ENCODE results near the gene GSK3A.
"Not testable (repeated sequence)": the region's sequence is repeated elsewhere in the genome, so short reads cannot be mapped to it uniquely, and the experiment has no call there.

Gene GSK3A

DNA sequence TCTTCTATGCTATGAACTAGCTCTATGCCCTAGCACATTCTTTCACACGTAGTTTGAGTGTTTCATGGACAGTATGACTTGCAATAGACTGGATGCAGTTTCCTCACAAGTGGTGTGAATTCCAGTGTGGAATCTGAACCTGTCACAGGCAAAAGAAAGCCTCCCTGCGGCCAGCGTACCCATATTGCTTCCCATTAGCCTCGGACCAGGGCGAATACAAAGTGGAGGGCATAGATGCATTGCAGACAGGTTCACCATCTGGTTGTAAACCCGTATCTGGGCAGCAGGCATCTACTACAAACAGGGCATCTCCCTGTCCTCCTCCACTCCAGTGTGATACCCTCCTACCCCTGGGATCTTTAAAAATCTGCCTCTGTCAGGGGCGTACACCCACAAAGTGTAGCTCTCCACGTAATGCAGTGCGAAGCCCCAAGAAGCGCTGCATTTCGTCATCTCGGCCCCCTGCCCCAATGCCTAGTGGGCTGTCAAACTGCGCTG, 25.3 kb upstream of the GSK3A start:
- no peak for DNase-seq

DNA sequence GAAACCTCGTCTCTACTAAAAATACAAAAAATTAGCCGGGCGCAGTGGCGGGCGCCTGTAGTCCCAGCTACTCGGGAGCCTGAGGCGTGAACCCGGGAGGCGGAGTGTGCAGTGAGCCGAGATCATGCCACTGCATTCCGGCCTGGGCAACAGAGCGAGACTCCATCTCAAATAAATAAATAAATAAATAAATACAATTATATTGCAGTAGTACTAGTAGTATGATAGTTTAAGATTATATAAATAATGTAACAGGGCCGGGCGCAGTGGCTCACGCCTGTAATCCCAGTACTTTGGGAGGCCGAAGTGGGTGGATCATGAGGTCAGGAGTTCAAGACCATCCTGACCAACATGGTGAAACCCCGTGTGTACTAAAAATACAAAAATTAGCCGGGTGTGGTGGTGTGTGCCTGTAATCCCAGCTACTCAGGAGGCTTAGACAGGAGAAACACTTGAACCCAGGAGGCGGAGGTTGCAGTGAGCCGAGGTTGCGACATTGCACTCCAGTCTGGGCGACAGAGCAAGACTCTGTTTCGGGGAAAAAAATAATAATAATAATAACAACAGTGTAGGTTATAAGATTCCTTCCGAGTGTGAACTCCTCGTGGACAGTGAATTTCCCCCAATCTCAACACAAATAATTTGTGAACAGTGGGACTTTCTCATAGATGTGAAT, 24.7 kb upstream of the GSK3A start:
- not testable (repeated sequence) for DNase-seq

DNA sequence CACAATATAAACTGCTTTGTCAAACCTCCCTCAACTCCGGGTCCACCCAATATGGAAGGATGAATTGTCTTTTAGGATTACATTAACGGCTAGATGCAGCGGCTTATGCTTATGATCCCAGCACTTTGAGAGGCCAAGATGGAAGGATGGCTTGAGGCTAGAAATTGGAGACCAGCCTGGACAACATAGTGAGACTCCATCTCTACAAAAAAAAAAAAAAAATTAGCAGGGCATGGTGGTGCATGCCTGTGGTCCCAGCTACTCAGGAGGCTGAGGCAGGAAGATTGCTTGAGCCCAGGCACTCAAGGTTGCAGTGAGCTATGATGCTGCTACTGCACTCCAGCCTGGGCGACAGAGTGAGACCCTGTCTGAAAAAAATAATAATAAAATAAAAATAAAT, 23.7 kb upstream of the GSK3A start:
- not testable (repeated sequence) for DNase-seq

DNA sequence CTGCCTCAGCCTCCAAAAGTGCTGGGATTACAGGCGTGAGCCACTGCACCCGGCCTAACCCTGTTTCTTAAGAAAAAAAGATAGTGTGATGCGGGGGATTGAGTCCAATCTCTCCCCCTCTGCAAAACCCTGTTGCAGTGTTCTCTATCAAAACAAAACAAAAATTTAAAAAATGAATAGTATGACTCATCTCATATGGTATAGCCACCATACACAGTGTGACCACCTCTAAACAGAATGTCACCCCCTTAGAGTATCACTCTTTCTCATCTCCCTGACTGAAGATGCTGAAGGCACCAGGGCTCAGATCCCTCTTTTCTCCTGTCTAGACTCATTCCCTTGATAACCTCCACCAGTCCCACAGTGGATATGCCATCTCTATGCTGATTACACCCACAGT, 19.4 kb upstream of the GSK3A start:
- no peak for DNase-seq

DNA sequence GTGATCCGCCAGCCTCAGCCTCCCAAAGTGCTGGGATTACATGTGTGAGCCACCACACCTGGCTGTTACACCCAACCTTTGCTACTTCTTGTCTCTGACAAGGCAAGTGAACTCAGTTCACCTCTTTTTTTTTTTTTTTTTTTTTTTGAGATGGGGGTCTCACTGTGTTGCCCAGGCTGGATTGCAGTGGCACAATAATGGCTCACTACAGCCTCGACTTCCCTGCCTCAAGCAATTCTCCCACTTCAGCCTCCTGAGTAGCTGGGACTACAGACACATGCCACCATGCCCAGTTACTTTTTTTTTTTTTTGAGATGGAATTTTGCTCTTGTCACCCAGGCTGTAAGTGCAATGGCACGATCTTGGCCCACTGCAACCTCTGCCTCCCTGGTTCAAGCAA, 15.4 kb upstream of the GSK3A start:
- DNase-seq = not testable (repeated sequence)

DNA sequence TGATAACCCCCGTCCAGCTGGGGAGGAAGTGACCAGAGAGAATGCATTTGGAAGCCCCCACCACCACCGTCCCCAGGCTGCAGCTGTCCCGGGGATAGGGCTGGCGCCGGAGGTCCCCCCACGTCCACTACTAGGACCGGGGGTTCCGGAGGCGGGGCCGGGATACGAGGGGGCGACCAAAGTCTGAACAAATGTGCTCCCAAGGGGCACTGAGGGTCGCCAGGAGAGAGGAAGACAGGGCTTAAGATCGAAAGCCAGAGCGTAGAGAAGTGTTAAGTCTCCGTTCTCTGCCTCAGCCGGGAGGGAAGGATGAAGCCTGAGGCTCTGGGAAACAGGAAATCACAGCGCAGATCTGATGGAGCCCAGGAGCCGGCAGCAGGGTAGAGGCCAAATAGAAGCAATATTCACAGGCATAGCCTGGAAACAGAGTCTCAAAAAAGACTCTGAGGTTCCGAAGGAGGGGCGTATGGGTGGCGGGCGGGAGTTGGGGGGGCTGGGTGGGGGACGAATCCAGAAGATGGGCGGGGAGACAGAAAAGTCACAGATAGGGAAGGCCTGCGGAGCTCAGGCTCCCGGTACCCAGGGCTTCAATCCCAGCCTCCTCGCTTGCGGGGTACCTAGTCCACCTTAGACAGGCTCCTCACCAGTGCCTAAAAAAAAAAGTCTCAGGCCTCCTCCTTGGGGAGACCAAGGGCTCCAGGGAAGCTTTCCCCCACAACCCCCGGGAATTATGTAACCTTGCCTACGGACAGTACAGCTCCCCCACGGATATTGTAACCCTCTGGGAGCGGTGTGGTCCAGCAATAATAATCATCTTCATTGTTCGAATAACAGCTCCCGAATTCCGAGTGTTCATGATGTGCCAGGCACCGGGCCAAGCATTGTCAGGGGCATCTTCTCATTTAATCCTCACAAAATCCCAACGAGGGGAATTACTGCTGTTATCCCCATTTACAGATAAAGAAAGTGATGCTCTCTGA, 13.7 kb upstream of the GSK3A start:
- peak; percentile 32 to 33 for DNase-seq

DNA sequence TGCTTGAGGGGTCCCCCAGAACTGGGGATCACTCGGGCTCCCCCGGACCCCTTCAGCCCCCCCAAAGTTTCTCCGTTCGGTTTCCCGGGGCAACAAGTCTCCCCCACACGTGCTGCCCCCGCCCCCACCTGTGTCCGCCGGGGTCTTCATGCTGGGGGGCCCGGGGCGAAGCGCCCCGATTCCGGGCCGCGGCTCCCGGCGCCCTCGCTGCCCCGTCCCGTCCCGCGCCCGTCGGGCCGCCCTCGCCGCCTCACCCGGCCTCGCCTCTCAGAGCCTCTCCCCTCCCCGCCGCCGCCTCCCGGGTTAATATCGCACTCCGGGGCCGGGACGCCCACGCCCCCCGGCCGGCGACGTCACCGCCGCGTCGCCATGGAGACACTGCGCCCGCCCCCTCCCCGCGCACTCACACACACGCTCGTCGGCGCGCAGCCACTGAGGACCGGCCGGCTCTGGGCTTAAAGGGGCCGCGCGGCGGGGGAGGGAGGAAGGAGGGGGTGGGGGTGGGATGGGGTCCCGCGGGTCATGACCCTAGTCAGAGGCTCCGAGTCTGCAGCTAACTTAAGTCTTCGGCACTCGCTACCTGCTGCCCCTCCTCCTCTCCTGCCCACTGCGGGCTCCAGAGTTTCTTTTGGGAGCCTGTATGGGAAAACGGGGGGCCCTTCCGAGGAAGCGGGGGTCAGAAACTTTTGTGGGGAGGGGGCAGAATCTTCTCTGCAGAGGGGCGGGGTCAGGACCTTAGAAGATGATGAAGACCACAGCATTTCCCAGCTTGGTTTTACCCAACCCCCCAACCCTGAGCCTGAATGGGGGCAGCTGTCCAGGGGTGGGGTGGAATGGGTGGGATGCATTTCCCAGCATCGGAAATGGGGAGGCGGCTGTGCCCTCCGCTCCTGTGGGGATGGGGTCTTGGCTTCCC, 12.7 kb upstream of the GSK3A start, which contains the start of gene ERF:
Gene ERF (minus strand): TSS at position 279 of the 916 bp plus-strand sequence. CDS start 129 bp downstream, at position 150.
- peak; percentile 94 to 97 for DNase-seq

DNA sequence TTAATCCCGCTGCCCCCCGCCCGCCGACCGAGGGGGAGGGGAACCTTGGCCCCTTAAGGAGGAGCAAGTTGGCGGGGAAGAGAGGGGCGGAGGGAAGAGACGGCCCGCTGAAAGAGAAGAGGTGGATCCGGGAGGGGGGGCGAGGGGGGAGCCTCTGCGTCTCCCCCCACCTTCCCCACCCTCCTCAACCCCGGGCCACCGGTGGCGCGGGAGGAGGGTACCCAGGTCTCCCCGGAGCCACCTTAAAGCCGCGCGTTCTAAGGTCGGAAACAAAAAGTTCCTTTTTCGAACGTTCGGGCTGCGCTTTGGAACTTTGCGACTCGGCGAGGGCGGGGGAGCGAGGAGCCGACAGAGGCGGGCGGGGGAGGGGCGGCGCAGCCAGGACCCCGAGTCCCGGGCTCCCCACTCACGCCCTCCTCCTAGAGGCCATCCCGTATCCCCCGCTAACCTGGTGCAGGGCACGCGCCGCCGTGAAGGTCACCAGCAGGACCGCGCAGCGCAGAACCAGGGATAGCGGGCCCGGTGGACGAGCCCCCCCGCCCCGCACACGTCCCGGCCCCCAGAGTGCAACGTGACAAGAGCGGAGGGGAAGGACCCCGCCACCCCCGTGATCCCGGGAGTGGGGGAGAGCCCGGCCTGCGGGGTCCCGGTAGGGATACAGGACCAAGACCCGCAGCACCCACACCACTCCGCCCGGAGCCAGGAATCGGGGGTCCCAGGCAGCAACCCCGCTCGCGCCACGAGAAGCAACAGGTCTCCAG, 11.9 kb upstream of the GSK3A start:
- DNase-seq = peak; percentile 82 to 84

DNA sequence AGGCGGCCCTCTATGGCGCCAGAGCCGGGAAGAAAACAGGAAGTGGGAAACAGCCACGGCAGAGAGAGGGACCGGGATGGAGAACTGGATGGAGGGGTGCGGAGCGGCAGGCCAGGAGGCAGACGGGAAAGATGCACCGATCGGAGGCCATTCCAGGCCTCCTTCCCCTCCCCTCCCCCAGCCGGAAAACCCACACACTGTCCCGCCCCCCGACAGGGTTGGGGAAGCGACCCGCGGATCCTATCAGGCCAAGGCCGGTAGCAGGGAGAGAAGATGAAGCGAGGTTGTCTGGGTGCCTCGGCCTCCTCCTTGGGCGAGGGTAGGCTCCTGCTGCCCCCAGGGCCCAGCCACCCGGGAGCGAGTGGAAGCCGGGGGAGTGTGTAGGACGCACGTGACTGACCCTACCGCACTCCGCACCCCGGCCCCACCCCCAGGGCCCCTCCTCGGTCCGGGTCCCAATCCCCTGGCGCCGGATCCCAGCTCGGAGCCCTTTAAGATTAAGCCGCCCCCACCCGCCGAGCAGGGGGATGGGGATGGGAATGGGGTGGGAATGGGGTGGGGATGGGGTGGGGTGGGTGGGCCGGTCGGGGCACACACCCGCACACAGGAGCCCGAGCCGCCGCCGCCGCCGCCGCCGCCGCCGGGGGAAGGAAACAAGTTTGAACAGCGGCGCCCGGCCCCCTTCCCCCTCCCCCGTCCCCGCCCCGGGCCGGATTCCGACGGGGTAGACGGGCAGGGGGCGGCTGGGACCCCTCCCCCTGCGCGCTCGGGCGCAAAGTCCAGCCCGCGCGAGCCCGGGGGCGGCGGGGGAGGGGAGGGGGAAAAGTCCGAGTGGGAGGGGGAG, 11.1 kb upstream of the GSK3A start:
- peak; percentile 76 to 79 for DNase-seq

DNA sequence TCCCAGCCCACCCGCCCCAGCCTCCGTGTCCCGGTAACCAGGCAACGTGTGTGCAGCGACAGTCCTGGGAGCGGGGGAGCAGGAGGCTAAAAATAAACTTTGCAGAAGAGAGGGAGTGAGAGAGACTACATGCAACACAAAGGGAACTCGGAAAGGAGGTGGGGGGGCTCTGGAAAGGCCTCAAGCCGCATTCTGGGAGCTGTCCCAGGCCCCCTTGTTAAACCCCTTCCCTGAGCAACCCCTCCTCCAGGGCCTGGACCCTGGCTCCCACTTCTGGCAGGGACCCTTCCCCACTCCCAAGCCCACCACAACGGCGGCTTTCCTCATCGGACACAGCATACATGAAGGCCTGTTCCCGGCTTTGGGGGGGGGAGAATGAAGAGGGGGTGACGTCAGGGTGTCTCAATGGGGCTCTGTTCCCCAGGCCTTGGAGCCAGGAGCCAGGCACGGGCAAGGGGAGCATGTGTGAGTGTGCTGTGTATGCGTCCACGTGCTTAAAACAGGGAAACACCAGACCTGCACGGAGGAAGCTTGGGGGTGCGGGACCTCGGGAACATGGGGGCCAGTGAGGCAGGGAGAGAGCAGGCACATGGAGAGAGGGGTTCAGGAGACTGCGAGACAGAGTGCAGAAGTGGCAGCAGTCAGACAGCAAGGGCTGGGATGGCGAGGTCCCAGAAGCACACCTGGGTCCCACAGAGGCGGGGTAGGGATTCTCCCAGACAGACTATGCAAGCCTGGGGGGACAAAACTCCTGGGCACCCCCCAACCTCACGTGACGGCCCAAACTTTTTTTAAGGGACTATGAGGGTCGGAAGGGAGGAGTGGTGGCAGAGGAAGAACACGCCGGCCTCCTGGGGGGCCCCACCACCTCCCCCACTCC, 10.2 kb upstream of the GSK3A start:
- peak in 1 of 2 experiments; percentile 54 for DNase-seq

DNA sequence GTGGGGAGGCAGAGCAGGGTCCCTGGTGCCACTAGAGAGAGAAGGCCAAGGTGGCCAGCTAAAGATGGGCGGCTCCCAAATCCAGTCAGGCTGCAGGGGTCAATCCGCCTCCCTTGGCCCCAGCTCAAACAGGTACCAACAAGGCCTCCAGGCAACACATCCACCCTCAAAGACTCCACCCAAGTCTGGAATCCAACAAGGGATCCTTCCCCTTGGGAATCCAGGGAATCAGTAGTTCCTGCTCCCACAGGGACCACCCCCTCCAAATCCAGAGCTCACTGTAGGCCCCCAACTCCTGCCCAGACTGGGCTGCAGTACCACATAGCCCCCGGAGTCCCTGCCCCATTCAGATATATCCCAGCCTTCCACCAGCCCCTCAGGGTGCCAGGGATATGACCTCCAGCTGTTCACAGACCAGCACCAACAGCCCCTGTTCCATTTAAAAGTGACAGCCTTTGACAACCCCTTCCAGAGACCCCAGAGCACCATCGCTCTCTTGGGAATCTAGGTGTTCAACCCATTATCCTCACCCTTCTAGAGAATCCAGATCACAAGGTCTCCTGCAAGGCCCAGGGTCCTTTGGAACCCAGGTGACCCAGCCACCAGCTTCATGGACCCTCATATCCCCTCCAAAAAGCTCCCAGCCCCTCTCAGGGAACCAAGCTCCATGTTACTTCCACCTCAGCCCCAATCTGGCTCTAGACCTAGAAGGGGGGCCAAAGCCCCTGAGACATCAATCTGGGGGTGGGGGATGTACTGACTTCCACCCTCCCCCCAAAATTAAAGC, 9.4 kb upstream of the GSK3A start:
- DNase-seq = no peak

DNA sequence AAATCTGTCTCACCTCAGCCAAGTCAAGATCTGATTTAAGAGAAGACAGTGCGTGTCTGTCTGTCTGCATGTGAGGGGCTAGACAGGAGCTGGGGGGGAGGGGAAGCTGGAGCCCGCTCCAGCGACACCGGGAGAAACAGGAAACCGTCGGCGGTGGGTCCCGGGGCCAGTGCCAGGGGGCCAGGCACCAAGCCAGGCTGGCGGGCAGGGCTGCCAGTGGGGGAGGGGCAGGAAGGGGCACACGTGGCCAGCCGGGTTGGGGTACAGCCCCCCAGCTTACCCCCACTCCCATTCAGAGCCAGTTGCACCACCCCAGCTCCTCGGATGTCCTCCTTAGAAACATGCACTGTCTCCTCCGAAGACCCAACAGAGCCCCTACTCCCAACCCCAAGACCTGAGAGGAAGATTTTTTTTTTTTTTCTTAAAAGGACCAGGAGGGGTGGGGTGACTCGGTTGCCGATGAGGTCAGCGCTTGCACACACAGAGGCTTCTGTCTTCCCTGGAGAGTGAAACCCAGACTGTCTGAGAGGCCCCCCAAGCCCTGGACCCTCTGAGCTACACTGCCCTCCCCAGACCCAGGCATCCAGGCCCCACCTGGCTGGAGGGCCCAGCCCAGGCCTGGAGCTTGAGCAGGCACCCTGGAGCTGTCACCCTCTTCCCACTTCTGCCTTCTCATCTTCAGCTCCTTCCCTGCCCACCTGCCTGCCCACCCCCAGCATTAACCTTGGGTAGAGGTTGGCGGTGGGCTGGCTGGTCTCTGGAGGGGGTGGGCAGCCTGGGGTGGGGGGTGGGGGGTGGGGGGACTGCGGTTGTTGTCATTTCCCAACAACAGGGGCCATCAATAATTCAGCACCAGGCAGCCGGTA, 8.5 kb upstream of the GSK3A start:
- peak in 1 of 2 experiments; percentile 48 for DNase-seq

DNA sequence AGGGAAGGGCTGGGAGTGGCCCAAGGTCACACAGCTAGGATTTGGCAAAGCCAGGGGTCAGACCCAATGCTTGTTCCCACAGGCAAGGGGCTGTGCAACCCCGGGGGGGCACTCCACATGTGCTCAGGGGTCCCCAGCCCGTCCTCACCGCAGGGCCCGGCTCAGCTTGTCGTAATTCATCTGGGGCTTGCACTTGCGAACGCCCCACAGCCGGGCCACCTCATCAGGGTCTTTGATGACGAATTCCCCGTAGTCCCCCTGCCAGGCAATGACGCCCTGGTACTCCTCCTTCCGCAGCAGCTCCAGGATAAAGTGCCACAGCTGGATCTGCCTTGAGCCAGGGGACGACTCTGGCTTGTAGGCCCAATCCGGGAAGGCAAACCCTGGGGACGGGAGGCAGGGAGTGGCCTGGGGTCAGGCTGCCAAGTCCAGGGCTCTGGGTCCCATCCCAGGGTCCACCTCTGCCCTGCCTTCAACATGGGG, 7.8 kb upstream of the GSK3A start:
- no peak for DNase-seq

DNA sequence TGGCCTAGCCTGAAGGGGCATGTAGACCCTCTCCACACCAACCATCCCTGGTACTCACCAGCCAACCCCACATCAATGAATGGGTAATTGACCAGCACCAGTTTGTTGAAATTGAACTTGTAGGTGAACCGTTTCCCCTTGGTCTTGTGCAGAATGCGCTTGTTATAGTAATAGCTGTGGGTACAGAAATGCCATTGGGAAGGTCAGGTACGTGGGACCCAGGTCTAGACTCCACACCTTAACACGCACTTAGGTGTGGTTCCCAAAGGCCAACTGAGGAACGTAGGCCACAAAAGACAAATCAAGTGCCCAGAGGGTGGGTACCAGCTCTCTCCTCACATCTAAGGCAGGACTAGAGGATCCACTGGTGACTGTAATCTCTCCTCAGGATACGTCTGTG, 7.4 kb upstream of the GSK3A start:
- DNase-seq = no peak

DNA sequence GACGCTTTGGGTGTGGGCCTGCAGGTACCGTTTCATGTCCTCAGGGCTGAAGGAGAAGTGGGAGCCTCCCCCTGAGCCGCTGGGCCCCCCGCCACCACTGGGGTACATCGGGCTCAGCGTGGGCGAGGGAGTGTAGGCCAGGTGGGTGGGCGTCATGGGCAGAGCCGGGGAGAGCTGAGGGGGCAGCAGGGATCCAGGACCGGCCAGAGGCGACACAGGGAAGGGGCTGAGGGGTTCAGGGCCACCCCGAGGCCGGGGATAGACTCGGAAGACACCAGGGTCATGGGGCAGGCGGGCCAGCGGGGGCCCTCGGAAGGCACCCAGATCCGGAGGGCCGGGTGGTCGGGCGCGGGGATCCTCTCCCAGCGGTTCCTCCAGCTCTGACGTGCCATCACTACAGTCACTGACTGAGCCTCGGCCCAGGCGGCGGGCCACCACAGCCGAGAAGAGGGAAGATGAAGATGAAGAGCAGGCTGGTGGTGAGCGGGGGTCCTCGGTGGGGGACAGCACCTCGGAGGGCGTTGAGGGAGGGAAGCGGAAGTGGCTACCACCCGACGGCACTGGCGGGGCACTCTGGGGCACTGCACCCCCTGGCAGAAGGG, 6.8 kb upstream of the GSK3A start:
- DNase-seq = no peak

DNA sequence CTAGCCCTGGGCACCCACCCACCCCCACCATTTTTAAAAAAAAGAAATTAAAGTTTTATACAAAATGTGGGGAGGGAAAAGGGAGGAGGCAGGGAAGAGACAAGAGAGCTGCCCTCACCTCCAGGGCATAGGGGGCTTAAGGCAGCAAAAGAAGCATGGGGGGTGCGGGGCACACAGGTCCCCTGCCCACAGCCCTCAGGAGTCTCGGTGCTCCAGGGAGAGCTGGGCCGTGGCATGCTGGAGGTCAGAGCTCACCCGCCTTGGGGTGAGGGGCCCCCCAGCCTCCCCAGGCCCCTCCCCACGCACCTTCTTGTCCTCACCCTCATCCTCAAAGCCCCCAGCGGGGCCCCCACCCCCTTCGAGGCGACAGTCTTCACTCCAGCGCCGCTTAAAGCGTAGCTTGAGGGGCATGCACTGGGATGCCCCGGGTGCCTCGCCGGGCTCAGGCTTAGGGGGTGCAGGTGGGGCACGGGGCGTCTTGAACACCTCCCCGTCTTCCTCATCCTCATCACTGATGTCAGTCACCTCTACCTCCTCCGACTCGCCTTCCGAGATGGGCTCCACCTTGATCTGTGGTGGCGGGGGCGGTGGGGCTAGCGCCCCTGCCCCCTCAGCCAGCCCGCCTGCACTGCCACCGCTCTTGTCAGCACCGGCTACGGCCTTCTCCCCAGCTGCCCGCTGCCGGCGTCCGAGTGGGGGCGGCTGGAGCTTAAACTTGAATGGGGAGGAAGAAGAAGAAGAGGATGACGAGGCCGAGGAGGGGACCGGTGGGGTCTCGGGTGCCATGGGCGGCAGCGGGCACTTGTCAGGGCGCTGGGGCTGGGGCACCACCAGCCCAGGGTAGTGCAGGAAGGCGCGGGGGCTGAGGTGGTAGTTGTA, 6.1 kb upstream of the GSK3A start:
- DNase-seq = no peak
